ENCODE data around the gene SPOUT1.

DNA sequence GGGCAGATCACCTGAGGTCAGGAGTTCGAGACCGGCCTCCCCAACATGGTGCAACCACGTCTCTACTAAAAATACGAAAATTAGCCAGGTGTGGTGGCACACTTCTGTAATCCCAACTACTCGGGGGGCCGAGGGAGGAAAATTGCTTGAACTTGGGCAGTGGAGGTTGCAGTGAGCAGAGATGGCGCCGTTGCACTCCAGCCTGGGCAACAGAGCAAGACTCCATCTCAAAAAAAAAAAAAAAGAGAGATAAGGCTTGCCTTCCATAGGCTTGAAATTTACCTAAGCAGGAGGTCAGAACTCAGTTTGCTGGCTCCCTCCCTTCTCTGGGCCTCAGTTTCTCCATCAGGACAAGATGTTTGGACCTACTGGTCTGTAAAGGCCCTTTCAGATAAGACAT, 1.3 kb downstream of the SPOUT1 start:
- TF ChIP-seq, protein P1, sequence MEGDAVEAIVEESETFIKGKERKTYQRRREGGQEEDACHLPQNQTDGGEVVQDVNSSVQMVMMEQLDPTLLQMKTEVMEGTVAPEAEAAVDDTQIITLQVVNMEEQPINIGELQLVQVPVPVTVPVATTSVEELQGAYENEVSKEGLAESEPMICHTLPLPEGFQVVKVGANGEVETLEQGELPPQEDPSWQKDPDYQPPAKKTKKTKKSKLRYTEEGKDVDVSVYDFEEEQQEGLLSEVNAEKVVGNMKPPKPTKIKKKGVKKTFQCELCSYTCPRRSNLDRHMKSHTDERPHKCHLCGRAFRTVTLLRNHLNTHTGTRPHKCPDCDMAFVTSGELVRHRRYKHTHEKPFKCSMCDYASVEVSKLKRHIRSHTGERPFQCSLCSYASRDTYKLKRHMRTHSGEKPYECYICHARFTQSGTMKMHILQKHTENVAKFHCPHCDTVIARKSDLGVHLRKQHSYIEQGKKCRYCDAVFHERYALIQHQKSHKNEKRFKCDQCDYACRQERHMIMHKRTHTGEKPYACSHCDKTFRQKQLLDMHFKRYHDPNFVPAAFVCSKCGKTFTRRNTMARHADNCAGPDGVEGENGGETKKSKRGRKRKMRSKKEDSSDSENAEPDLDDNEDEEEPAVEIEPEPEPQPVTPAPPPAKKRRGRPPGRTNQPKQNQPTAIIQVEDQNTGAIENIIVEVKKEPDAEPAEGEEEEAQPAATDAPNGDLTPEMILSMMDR (IDR thresholded peaks at IDR 0.05) = no peak
- no peak for TF ChIP-seq POLR2A (IDR thresholded peaks at IDR 0.05)
- no peak for TF ChIP-seq EP300 (IDR thresholded peaks at IDR 0.05)
- TF ChIP-seq POLR2AphosphoS5 (IDR thresholded peaks at IDR 0.05) = no peak

Measured in upper lobe of left lung (tissue), 4 donors.